ELR (cell line): ENCODE measurements around the gene FBXO38.

Source experiments
- DNase-seq: peaks from one replicate; pipeline ENCODE4 v3.0.0-alpha.2; 2015; ENCODE audit warnings: low read depth

FBXO38 gene

DNA sequence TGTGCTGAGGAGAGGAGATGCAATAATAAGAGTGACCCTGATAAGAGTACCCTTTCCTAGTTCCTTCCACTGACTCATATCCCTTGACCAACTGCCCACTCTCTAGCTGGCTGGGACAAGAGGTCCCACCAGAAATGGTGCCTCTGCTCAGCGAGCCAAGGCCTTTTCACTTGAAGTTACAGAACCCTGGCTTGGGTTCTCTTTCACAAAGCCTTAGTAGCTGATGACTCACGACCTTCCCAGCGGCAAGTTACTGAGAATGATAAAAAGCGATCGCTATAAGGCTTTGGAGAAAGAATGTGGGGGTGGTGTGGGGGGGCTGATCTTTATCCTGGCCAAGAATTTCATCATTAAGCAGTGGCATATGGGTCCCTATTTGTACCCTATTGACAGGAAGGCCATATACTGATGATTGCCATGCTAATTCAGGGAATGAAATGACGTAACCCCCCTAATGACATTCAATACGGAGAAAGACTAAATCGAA lies 90.3 kb downstream of the FBXO38 start:
- DNase-seq: peak; percentile 9

DNA sequence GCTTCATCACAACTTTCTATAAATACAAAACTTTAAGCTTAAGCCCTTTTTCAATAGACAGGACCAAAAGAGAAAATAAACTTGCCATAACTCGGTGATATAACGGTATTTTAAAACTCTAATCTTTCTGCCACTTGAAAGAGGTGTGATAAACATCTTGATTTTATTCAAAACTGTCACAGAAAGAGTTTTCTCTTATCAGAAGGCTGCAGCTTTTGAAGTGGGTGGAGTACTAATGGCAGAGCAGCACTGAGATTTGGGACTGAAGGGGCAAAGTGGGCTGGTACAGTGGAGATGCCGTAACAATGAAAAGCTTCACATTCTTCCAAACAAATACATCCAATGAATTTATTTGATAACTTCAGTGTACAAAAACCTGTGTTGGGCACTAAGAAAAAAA lies 92.5 kb downstream of the FBXO38 start:
- DNase-seq: no peak

DNA sequence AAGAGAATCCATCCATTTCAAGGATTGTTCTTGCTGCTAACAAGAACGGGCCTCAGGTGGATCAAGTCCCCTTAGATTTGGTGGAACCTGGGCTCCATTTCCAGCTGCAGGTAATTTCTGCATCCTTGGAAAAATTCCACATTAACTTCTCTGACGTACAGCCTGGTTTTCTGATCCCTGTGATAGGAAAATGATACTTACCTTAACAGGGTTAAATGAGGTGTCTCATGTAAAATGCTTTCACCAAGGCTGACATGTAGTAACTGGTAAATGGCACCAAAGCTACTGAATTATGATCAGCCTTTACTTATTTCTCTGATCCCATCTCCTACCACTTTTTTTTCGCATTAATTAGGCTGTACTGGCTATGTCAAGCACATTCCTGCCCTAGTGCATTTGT lies 93.7 kb downstream of the FBXO38 start:
- DNase-seq: no peak

DNA sequence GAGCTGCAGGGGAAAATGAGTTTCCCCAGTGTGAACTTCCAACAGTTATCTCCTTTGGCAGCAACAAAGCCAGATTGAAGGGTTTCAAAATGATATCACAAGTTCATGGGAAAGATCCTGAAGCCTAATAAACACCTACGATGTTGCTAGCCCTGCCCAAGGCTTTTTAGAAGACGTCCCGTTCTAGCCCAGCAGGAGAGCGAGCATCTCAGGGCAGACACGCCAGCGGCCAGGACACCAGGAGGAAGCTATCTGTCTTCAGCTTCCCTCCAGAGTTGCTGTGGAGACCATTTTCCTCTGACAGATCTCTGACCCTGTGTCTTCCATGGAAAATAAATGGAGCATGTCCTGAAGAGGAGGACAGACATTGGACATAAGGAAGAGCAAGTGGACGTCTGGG lies 98.4 kb downstream of the FBXO38 start:
- no peak for DNase-seq

DNA sequence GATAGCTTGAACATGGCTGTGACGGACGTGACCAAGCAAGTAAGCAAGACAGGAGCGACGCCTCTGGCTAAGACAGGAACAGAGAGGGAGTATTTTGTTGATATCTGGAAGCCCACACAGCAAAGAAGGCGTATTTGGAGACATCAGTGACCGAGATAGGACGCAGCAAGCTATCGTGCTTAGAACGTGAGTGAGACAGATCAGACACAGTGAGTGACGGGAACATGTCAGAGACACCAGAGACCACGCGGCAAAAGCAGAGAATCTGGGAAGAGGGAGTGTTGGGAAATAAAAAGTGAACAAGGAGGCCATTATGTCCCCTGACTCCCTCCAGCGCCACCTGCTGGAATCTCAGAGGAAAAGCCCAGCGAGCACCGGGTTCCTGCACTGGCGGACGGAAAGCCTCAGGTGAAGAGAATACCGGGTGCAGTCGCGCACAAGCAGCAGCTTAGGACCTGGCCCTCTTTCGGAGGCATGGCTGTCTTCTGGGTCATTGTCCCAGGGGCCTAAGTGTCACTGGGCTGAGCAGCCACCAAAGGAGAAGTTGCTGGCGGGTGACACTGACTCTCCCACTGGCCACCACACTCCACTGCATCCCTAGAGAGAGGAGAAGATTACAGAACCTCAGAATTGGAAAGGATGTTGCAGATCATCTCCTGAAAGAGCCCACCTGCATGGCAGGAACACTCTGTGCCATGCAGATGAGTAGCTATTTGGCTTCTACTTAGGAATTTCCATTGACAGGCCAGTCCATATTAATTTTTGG lies 99.1 kb downstream of the FBXO38 start:
- peak; percentile 42 for DNase-seq

DNA sequence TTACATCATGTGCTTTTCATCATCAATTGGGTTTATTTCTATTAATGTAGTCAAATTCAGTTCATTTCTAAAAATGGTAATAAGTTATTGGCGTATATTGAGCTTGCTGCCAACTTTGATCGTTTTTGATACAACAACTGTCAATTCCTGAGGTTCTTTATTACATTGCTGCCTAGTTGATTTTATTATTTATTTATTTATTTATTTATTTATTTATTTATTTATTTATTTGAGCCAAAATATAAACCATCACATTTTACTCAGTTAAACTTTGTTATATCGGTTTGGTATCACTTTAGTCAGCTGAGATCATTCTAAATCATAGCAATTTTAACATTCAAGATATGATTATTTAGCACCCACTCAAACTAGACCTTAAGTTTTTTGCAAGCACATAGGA lies 100.0 kb downstream of the FBXO38 start:
- DNase-seq: no peak

DNA sequence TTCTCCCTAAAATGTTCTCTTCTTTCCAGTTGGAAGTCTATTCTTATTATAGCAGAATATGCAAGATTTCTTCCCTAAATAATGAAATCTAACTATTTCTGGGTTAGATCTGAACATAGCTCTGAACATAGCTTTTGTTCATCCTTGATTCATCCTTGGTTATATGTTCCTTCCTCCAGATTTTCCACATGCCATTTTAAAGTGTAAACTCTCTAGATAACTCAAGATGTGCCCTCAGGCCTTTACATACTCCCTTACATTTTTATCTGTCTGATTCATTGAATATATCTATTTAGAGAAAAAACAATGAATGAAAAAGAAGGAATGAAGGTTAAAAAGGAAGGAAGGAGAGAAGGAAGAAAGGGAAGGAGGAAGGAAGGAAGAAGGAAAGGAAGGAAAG lies 100.9 kb downstream of the FBXO38 start:
- peak; percentile 11 for DNase-seq

DNA sequence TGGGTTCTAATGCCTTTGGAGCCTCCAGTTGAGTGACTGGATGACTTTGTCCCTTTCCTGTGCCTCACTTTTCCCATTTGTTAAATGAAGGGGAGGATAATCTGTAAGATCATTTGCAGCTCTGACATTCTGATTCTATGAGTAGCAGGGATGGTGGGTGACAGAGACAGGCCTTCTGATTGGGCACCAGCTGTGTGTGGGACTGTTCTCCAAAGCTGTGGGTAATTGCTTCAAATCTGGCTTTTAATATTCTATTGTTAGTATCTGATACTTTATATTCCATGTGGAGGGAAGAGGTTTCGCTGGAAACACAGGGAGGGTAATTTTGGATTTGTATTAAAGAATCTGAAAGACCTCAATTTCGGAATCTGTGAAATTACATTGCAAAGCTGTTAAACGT lies 102.7 kb downstream of the FBXO38 start:
- DNase-seq: no peak

DNA sequence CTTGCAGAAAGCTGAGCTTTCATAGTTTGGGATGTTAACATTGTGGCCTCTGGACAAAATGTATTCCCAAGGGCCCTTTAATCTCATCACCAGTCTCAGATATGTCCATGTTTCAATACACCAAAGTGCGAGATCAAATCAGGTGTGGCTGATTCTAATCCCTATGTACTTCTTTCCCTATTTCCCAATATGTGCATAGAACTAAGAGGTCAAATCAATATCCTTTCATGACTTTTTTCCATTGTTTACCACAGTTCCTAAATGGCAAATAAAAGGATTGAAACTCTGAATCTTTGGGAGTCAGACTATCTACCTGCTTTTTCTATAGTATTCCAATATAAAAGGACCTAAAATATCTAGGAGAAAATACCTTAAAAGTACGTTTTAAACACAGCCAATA lies 105.0 kb downstream of the FBXO38 start:
- DNase-seq: no peak

DNA sequence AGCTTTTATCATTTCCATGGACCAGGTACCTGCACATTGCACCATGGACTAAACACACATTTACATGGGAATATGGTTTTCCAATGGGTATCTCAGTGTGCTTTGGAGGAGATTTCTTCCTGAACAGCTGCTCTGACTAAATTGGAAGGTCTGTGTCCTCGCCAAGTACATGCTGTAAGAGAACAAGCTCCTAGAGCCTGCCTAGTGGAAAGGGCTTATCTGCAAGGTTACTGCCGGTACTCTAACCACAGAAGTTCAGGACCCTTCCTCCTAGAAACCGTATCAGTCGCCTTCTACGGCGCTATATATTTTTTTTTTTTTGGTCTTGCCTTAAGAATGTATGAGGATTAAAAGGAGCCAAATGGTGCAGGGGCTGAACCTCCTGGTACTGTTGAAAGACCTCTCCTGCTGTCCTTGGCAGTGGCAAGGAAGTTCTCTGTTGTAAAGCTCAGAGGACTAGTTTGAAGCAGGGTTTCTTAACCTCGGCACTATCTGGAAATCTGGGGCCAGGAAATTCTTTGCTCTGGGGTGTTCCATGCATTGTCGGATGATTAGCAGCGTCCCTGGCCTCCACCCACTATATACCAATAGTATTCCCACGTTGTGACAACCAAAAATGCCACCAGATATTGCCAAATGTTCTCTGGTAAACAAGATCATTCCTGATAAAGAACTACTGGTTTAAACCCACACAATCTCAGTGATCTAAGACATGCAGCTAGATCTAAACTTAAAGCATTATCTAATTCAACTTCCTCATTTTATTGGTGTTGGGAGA lies 107.4 kb downstream of the FBXO38 start:
- no peak for DNase-seq

DNA sequence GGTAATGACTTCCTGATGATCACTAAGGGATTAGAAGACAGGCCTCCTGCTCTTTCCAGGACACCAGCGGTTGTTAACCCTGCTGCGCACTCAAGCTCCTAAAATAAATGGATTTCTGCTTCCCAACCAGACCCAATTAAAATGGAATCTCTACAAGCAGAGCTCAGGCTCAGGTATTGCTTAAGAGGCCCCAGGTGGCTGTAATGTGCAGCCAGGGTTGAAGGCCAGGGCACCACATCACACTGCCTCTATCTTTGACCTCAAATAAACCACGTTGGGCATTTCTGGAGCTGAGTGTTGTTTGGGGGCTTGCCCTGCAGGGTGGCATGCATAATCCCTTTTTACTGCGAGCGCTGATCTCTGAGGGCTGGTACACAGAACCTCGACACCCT lies 108.0 kb downstream of the FBXO38 start:
- no peak for DNase-seq

DNA sequence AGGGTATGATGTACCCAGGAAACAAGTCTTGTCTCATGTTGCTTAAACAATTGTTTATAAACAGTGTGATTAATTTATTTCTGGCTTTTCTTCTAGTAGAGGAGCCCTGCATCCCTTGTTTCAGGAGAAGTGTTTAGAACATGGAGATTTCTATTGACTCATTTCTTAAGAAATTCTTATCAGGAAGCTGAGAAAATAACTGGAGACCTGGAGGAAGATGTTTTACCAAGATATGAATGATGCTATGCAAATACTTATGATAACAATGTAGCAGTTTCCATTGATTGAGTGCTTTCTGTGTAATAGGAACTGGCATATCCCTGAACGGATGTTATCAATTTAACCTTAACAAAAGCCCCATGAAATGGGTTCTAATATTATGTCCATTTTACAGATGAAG lies 108.6 kb downstream of the FBXO38 start:
- no peak for DNase-seq
